Esophagus muscularis mucosa (tissue), 4 donors: Measurements from ENCODE around the gene LRRC39. TPM values are rescaled to one million over a fixed set of nuclear protein-coding genes. Genes with fewer than 3 reads are reported as not detected.

ENCODE experiments used
- DNase-seq: peaks from one replicate; pipeline ENCODE4 v3.0.0-alpha.2; 2017; ENCODE audit errors: extremely low spot score
- H3K27ac ChIP-seq, 4 donors: fragments of 200-600 bp; sonication (generic); replicated peaks in 1 of 4; 1 replicate in 3 of 4; 2 replicates in 1 of 4; pipeline ENCODE4 v1.5.1; 2016 to 2019; ENCODE audit warnings: mild to moderate bottlenecking in 1 of 4
- H3K27me3 ChIP-seq, 4 donors: fragments of 200-600 bp; sonication (generic); one replicate each; pipeline versions ENCODE4 v1.5.1 to v1.6.0; 2016 to 2019
- H3K36me3 ChIP-seq, 4 donors: fragments of 200-600 bp; sonication (generic); one replicate each; pipeline ENCODE4 v1.5.1; 2016 to 2019
- H3K4me1 ChIP-seq, 4 donors: fragments of 200-600 bp; sonication (generic); one replicate each; pipeline ENCODE4 v1.5.1; 2016 to 2019
- H3K4me3 ChIP-seq, 4 donors: fragments of 200-600 bp; sonication (generic); 1 replicate in 2 of 4; 2 replicates in 2 of 4; pipeline ENCODE4 v1.5.1; 2016 to 2019; ENCODE audit warnings: mild to moderate bottlenecking in 4 of 4, moderate library complexity in 1 of 4
- H3K9me3 ChIP-seq, 4 donors: fragments of 200-600 bp; sonication (generic); 1 replicate in 3 of 4; 2 replicates in 1 of 4; pipeline ENCODE4 v1.5.1; 2016 to 2019
- CTCF ChIP-seq, 3 experiments: fragments of 200-600 bp in 2 of 3; fragments of 450-650 bp in 1 of 3; sonication (generic) in 2 of 3; IDR thresholded peaks; one replicate each; pipeline ENCODE4 v1.5.1; 2017 to 2019; ENCODE audit warnings: antibody characterized with exemption in 3 of 3, mild to moderate bottlenecking in 2 of 3, moderate library complexity in 1 of 3
- EP300 ChIP-seq: sonication (generic); formaldehyde crosslinking; IDR thresholded peaks from one replicate; pipeline ENCODE4 v1.6.1; 2017; ENCODE audit warnings: antibody characterized with exemption
- POLR2A ChIP-seq: fragments of 450-650 bp; IDR thresholded peaks from one replicate; pipeline ENCODE4 v1.6.1; 2017; ENCODE audit warnings: antibody characterized with exemption, moderate library complexity, mild to moderate bottlenecking, low read depth
- POLR2AphosphoS5 ChIP-seq, 2 donors: sonication (generic); formaldehyde crosslinking; IDR thresholded peaks; one replicate each; pipeline ENCODE4 v1.6.1; 2017; ENCODE audit warnings: antibody characterized with exemption in 2 of 2
- WGBS: methylation state at CpG from one replicate; pipeline ENCODE4 v1.1.5; 2018; 5-methylcytosine and 5-hydroxymethylcytosine counted together
- intact Hi-C: fragments of 100-400 bp; cut with DNase I; formaldehyde crosslinking; loops from one replicate; pipeline ENCODE4 v1.15.1; 2023
- total RNA-seq, 4 donors: library from RNA; depleted of rRNA; stranded (reverse); fragments of >200 nt; gene quantifications; one replicate each; pipeline versions ENCODE4 v1.1.0 to v1.2.1, GENCODE V29; 2016

LRRC39 gene
- total RNA-seq, 4 donors from 2014 or later, result 0.50 to 0.97 (median 0.85) TPM

GRCh38 chr1:100198596-100198995 is 20.5 kb upstream of the LRRC39 start:
- Histone ChIP-seq H3K27ac (no peak overlapping the region), H3K9me3 (no peaks in the 10 kb centered on the region), H3K27me3 (no peaks in the 10 kb centered on the region), H3K4me1 (no peaks in the 10 kb centered on the region), H3K36me3 (peaks cover 22 to 85% (median 53%) of the 10 kb centered on the region in 4 donors), H3K4me3 (no peak overlapping the region)
- no peak for TF ChIP-seq CTCF (IDR thresholded peaks at IDR 0.05)
- TF ChIP-seq EP300, result no peak
- TF ChIP-seq POLR2AphosphoS5 (IDR thresholded peaks at IDR 0.05), result no peak
- no peak for TF ChIP-seq POLR2A
- 96% methylated on average over 1 of the region's 1 CpG for WGBS
- no peak for DNase-seq
- intact Hi-C loops, result no loop called here

- H3K27me3 ChIP-seq, result no peaks in the 10 kb centered on the region
- H3K27ac ChIP-seq, result no peak overlapping the region
- H3K4me3 ChIP-seq, result no peak overlapping the region
- TF ChIP-seq POLR2AphosphoS5 (IDR thresholded peaks at IDR 0.05) (no peak), POLR2A (no peak), CTCF (IDR thresholded peaks at IDR 0.05) (no peak), EP300 (no peak)
- H3K36me3 ChIP-seq, result peaks cover 0 to 25% (median 2%) of the 10 kb centered on the region in 4 donors
- H3K4me1 ChIP-seq, result peaks cover 9 to 16% (median 15%) of the 10 kb centered on the region in 4 donors
- intact Hi-C loops, result no loop called here
- 25% methylated on average over 3 of the region's 3 CpGs for WGBS
- DNase-seq, result no peak
- no peaks in the 10 kb centered on the region for H3K9me3 ChIP-seq
Measured at GRCh38 chr1:100188617-100189016, 10.6 kb upstream of the LRRC39 start.

GRCh38 chr1:100187912-100188311 is 9.9 kb upstream of the LRRC39 start:
- Histone ChIP-seq H3K4me1 (peaks cover 9 to 16% (median 15%) of the 10 kb centered on the region in 4 donors), H3K27me3 (no peaks in the 10 kb centered on the region), H3K4me3 (no peak overlapping the region), H3K27ac (no peak overlapping the region), H3K36me3 (peaks cover 0 to 18% (median 0%) of the 10 kb centered on the region in 4 donors), H3K9me3 (no peaks in the 10 kb centered on the region)
- intact Hi-C loops, result no loop called here
- TF ChIP-seq CTCF (IDR thresholded peaks at IDR 0.05) (no peak), POLR2A (no peak), POLR2AphosphoS5 (IDR thresholded peaks at IDR 0.05) (no peak), EP300 (no peak)
- WGBS, result 83% methylated on average over 3 of the region's 3 CpGs
- no peak for DNase-seq

- intact Hi-C loops, result no loop called here
- TF ChIP-seq EP300 (no peak), POLR2AphosphoS5 (IDR thresholded peaks at IDR 0.05) (no peak), CTCF (IDR thresholded peaks at IDR 0.05) (no peak), POLR2A (no peak)
- Histone ChIP-seq H3K36me3 (no peaks in the 10 kb centered on the region), H3K4me3 (no peak overlapping the region), H3K27me3 (no peaks in the 10 kb centered on the region), H3K9me3 (no peaks in the 10 kb centered on the region), H3K4me1 (peaks cover 6 to 16% (median 14%) of the 10 kb centered on the region in 4 donors), H3K27ac (no peak overlapping the region)
- 45% methylated on average over 1 of the region's 1 CpG for WGBS
- DNase-seq, result no peak
Measured at GRCh38 chr1:100184536-100184935, 6.5 kb upstream of the LRRC39 start.

- Histone ChIP-seq H3K36me3 (no peaks in the 10 kb centered on the region), H3K27me3 (no peaks in the 10 kb centered on the region), H3K4me1 (peaks cover 0 to 4% (median 3%) of the 10 kb centered on the region in 4 donors), H3K9me3 (no peaks in the 10 kb centered on the region), H3K4me3 (no peak overlapping the region), H3K27ac (no peak overlapping the region)
- 92% methylated on average over 4 of the region's 4 CpGs for WGBS
- no peak for DNase-seq
- intact Hi-C loops, result no loop called here
- TF ChIP-seq EP300 (no peak), CTCF (IDR thresholded peaks at IDR 0.05) (no peak), POLR2A (no peak), POLR2AphosphoS5 (IDR thresholded peaks at IDR 0.05) (no peak)
Measured at GRCh38 chr1:100183370-100183769, 5.3 kb upstream of the LRRC39 start.
